CD4-positive, alpha-beta T cell treated with Interleukin-6 for 4 hours (primary cell): Measurements from ENCODE around the gene INPP4A.
A peak's percentile ranks its signal among the peaks of the same experiment; 100 is the strongest.

ENCODE experiments used
- DNase-seq: peaks from one replicate; pipeline ENCODE4 v3.0.0-alpha.2; 2020; ENCODE audit warnings: mixed read lengths

Gene INPP4A

DNA sequence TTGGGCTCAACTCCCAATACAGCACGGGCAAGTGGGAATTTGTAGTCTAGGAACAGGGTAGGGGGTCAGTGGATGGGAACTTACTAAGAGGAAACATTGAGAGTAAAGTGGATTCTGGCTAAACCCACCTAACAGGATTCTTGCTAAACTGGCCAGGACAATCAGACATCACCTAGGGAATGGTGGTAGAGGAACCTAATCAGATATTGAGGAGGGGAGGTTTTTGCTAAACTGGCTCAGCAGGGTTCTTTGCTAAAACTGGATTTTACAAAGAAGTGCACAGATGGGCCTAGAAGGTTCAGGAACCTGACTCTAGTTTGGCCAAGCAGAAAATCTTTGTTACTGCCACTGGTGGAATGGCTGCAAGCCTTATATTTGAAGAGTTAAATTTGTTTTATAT, 55.9 kb downstream of the INPP4A start:
- no peak for DNase-seq

DNA sequence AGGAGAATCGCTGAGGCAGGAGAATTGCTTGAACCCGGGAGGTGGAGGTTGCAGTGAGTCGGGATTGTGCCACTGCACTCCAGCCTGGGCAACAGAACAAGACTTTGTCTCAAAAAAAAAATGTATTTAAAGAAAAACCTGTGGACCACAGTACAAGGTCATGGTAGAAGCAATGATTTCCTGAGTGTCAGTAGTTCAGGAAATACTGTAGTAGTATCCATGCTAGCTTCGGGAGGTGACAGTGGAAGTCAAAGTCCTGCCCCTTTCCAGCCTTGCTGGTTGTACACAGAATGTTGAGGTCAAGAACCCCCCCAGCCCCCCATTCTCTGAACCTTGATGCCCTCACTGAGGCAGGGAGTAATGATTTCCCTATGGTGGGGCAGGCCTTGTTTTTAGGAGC, 56.6 kb downstream of the INPP4A start:
- DNase-seq, result no peak

DNA sequence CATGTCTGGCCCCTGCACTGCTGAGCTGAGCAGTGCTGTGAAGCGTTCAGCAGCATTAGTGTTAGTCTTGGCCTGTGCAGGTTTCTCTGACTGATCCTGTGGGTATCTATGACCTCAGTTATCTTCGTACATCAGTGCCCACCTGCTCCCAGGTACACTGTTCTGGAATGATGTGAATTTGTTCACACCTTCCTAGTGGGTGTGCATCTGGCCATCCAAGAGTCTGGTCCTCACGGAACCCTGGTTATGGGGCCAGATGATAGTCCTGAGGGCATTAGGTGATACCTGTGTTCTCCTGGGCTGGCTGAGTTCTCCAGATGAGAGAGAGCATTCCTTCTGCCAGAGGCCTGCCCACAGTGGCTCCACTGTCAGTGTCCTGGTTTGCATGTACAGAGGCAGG, 57.2 kb downstream of the INPP4A start:
- DNase-seq, result no peak

DNA sequence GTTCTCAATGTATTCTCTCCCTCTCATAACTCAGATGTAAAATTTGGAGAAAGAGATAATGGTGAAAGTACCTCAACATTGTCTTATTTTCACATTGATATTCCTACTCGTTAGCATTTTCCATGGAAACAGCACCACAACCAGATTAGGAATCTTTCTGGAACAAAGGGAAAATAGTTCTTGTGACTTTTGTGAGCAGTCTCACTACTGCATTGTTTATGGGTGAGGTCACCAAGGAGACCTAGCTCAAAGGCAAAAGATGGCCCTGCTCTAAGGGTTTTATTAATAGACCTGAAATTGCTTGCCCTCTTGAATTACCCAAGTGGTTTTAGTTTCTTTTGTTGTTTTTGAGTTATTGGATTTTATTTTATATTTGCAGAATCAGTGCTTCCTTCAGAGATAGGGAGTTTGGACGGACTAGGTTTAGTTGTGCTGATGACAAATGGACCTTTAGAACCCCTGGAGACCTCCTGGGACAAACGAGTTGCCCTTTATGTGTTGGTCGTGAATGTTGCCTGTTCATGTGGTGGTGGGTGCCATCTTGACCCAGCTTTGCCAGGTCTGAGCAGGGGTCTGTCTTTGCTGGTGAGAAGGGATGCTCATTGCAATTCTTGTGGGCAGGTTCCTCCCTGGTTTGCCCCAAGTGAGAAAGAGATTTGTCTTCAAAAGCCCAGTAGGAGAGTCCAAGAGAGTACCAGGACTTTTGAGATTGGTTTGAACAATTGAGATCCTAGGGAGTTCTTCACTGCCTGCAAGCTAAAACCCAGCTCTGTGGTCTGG, 58.1 kb downstream of the INPP4A start:
- no peak for DNase-seq

DNA sequence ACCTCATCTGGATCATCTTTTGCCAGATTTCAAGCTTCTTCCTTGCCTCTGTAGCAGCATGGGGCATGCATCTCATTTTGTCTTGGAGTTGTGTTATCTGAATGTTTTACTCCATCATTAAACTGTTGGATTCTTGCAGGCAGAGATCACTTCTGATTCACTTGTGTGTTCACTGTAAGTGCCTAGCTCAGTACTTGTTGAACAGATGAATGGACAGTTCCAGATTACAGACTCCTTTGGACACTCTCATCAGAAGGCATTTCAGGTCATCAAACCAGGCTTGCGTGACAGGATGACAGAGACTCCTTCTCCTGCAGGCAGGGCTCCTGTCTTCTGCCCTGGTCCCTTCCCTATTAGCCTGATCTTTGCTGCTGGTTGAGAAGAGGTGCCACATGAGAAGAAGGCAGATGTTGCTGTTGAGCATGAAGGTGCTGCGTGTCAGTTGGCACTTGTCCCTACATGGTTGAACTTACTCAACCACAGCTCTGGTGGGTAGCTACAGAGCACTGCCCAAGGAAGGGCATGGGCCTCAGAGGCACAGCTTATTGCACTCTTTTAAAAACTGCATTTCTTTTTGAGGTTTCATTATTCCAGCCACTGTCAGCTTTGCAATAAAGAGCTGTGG, 58.9 kb downstream of the INPP4A start:
- DNase-seq, result no peak

DNA sequence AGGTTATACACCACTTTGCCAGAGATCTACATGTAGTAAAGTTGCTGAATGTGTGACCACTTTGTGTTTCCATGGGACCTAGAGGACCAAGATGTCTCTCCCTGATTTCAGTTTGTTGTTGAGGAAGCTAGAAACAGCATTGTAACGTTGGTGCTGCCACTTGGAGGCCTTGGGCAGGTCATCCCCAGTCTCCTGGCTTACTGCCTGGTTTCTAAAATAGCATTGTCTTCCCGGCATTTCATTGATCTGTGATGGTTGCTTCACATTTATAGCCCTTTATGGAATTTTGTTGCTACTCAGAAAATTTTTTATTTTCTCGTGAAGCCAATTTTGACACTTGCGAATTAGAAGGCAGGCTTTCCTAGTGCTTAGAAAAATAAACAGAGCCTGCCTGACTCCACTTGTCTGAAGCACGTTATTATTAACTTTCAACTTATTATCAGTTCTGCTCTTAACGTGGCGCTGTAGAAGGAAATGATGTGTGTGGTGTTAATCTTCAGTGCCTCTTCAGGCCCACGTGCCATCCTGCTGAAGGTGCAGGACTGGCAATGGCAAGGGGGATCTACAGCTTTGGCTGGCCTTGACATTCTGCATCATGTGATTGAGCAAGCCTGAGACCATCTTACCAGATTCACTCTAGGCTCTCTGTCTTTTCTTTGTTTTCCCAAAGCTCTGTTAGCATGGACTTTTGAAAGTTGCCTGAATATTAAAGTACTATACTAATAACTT, 59.9 kb downstream of the INPP4A start:
- no peak for DNase-seq

DNA sequence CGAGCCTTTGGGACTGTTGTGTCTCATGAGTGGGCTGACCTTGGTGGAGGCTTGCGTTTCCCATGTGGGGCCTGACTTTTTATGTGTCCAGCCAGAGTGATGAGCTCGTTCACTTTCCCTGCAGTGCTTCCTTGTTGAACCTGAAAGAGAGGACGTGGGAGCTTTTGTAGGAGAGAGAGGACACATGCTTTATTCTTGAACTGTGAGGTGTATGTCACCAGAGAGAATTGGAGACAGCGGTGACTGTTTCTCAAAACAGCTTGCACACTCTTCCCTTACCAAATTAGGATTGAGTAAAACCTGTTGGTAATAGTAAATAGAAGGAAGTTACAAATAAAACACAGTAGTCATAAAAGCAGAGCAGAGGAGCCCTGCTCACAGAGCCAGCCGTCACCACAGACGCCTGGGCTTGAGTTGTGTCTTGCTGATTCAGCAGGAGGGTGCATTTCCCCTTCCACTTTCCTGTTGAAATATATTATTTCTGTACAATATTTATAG, 60.7 kb downstream of the INPP4A start:
- DNase-seq, result peak; percentile 61

DNA sequence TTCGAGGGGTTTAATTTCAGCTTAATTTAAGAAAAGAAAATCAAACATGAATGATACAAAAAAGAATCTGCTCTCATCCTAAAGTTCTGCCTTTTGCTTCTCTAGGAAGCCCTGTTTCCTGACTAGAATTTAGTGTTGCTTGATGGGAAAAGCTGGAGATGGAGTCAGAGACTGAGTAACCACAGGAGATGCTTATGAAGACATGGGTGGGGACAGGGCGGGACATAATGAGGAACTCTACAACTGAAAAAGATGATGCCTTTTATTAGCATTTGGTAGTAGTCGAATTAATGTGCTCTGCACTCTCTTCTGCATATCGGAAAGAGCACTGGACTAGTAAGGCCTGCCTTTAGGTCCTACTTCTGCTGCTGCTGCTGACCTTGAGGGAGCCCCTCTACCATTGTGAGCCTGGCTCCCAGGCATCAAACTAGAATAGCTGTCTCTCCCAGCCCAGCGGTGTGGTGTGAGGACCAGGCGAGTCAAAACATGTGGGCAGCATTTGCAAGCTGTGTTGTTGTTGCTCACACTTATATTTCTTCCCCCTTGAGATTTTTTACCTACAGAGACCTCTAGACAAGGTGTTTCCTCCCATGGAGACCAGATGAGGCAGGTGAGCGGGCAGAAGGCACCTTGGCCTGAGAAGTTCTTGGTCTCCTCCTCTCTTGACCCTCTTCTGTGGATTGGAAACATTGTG, 61.5 kb downstream of the INPP4A start:
- DNase-seq, result no peak

DNA sequence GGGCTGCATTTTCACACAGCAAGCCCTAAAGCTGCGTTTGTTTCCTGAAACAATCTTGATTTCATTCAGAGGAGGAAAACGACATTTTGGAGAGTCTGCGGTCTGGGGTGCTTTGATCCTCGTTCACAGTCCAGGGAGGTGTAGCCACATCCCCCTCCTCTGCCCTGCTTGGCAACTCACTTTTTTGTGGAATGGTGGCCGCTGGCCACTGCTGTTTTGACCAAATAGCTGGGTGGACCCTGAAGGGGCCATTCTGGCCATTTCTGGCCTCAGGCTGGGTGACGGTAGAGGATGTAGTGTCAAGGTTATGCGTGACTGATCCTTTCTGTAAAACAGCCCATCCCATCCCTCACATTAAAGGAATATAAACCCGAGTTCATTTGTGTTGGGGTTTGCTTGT, 62.2 kb downstream of the INPP4A start:
- no peak for DNase-seq

DNA sequence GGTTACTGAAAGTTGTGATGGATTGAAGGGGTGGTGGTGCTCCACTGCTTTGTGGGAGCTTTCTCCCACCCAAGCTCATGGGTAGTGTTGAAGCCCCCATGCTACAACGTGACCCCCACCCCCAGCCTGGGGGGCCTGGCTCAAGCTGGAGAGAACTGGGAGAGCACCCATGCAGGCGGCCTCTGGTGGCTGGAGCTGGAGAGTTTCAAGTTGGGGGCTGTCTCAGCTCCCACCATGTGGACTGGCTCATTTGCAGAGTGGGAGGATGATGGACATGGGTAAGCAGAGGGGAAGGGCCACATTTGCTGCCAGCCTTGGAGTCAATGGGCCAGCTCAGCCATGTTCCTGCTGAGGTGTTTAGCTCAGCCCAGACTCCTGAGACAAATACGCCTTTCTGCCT, 62.8 kb downstream of the INPP4A start:
- no peak for DNase-seq

DNA sequence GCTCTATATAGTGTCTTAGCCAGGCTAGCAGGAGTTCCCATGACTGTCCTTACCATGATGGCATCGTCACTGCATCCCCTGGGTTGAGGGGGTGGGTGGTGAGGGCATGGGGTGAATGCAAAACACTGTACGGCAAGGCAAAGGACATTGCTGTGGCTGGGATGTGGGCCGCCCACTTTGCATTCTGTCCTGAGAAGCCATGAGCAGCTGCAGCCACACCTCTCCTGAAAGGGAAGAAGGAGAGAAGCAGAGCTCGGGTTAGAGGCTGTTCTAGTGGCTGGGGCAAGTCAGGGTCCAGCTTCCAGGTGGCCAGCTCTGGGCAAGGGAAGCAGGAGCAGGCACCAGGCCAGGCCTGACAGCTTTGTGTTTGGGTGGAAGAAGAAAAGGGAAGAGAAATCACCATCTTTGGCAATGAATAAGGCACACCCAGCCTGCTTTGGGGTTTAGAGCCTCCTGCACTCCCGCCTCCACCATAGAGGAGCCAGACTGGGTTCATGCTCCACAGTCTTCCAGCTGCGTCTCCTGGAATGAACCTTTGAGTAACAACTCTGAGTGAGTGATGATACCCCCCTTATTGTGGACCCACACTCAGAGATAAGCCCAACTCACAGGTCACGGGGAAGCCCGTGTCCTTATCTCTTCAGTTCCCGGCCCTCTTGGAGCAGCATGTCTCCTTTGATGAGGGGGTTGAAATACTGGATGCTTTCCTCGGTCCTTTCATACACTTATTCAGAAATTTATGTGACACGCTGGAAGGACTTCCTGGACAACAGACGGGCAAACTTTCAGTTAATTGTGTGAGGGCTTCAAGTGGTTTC, 63.4 kb downstream of the INPP4A start:
- no peak for DNase-seq

DNA sequence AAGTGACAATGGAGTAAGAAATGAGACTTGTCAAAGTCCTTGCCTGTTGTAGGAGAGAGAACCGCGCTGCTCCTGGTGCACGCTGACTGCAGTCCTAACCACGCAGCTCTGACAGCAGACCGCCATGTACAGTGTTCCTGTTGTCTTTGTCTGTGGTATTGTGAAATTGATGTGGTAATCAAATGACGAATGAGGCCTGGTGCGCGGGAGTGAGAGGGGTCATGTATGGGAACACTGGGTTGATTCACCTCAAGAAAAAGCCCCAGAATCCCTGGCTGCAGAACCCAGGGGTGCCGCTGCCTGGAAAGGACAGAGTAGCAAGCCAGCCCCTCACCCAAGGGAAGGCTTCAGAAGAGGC, 64.0 kb downstream of the INPP4A start:
- peak; percentile 44 for DNase-seq

DNA sequence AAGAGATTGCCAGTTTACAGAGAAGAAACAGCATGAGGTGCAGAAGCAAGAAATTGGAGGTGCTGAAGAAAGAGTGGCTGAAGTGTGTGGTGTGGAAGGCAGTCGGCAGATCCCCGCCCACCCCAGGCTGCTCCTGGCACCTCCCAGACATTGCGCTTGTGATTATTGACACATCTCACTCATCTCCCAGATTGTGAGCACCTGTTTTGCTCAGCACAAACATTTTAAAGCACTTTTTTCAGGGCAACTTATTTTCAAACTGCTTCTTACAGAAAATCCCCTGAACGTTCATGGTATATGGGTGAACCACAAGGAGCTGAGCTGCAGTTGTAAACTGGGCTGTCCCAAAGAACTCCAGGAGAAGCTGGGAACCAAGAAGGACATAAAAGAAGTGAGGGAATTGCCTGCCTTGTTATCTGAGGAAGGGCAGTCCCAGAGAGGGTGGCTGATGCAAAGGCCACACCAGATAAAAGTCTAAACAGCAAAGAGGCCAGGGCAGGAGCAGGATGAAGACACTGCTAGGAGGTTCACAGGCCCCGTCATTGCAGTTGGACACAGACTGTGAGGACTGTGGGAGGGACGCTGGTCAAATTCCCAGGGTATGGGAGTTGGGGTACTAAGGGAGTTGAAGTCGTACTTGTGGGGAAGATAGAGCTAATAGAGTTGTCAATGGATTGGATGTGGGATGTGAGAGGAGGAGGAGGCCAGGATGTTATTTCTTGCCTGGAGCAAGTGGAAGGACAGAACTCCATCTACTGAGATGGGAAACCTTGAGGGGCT, 65.1 kb downstream of the INPP4A start:
- no peak for DNase-seq

DNA sequence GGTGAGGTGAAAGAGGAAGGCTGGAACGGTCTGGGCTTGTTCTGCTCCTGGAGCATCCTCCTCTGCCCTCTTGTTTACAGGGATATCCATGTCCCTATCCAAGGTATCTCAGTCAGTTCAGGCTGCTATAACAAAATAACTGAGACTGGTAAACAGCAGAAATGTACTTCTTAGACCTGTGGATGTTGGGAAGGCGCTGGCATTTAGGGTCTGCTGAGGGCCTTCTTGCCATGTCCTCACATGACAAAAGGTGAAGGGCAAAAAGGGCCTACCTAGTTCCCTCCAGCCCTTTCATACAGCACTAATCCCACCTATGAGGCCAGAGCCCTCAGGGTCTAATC, 65.6 kb downstream of the INPP4A start:
- DNase-seq, result no peak

DNA sequence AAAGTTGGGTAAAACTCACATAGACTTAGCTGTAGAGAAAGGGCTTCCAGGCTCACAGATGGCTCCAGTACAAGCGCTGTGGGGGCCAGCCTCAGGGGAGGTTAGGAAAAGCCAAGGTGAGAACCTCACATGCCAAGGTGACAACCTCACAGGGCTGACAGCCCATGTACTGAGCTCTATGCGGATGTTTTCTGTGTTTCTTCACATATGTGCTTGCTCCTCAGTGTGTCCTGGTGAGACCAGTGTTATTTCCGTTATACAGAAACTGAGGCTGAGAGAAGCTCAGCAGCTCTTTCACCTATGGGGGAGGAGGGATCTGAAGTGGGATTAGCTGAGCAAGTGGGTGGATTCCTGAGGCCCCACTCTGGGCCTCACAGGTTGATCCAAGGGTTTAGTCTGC, 67.3 kb downstream of the INPP4A start:
- no peak for DNase-seq

DNA sequence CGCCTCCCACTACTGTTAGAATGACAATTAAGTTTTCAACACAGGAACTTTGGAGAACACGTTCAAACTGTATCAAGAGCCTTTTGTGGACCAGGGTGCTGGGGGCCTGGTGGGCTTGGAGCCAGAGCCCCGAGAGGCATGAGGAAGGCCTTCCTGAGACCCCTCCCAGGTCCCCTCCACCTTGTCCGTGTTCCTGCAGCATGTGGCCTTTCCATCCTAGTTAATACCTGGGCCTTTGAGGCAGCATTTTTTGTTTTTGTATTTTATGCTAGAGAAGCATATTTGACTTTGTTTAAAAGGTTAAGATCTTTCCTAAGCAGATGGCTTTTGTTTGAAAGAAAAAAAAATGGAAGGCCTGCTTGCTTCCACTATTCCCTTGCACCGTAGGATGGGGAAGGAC, 68.0 kb downstream of the INPP4A start:
- no peak for DNase-seq

DNA sequence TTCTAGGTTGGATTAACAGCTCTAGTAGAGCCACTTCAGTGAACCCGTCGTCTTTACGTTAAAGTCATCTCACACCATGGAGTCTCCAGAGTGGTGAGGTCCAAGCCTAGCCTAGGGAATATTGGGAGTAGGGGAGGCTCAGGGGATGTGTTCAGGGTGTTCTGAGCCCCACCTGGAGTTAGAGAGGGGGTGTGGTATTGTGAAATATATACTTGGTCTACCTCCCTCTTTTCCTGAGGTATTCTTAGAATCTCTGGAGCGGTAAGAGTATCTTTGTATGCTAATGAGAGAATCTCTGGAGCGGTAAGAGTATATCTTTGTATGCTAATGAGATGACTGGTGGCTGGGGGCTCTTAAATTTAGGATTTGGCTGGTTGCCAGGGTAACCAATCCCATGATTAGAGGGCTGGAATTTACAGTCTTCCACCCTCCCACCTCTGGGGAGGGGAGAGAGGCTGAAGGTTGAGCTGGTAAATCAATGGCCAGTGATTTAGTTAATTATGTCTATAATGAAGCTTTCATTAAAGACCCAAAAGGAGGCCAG, 69.5 kb downstream of the INPP4A start:
- DNase-seq, result no peak

DNA sequence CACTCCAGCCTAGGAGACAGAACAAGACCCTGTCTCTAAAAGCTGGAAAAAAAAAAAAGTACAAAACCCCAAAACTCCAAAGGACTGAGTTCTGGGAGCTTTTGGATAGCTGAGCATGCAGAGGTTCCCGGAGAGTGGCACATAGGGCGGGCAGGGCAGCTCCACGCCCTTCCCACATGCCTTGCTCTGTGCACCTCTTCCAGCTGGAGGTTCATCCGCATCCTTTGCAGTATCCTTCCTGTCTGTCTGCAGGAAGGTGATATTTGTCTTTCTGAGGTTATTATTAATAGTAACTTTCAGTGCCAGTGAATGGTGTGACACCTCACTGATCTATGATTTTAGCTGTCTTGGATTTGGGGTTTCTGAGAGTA, 70.2 kb downstream of the INPP4A start:
- DNase-seq, result no peak

DNA sequence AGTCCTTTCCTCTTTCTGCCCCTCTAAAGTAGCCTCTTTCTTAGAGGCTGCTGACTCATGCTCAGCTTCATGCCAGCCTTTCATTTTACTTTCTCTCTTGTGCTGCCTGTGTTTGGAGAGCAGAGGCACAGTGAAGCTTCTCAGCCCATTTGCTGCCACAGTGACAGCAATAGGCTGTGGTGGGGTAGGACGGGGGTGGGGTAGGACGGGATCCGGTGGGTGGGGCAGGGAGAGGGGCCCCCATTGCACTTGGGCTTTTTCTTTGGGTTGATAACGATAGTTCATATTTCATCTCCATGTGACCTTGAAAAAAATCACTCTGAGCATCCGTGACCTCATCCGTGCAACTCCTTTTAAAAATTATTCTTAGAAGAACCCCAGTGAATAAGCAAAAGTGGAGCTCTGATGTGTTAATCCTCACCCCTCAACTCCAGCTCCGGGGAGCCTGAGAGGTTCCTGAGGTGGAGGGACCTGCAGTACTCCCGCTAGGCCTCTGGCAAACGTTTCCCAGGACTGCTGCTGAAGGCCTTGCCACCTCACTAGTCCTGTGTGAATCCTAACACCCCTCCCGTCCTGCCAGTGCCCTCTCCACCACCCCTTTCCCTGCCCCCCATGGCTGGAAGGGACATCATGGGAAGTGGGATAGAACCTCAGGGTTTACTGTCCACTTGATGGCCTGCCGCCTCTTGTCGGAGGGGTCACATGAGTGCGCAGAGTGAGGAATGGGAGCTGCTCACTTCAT, 70.8 kb downstream of the INPP4A start:
- peak; percentile 22 for DNase-seq

DNA sequence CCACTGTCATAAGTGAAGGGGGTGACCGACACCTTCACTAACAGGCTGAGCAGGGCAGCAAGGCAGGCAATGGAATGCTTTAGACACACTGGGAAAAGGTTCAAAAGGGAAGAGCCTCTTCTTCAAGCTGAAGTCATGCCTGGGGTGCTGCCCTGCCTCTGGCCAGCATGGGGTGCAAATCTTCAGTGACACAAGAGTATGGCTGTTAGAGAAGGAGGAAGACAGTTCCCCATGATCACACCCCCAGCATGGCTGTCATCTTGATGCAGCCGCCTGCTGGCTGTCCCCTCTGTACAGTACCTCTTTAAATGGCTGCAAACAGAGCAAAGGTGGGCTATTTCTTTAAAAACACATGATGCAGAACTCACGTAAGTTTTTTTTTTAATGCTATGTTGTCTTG, 71.9 kb downstream of the INPP4A start:
- no peak for DNase-seq

DNA sequence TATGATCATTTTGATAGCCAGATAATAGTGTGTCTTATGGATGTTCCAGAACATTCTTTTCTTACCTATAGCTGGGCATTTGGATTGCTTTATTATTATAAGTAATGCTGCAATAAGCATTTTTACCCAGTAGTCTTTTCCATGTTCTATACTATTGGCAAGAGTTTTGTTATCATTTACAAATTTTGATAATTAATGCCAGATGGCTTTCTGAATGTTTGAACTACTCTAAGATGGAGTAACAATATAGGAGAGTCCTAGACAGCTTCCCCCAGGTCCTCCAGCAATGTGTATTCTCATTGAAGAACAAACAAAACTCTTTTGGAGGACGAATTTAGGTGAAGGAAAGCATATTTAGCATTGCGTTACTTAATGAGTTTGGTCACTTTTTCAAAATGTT, 73.0 kb downstream of the INPP4A start:
- DNase-seq, result no peak
